HUES64 (cell line): Measurements from ENCODE around the gene GHRH.

Experiments
- H3K27ac ChIP-seq: 2 replicates; pipeline ENCODE4 v1.7.0; 2013; ENCODE audit warnings: low read depth, low read length, inconsistent platforms
- H3K27me3 ChIP-seq: 2 replicates; pipeline ENCODE4 v1.6.1; 2013; ENCODE audit warnings: mild to moderate bottlenecking, low read length; ENCODE audit not compliant: insufficient read depth
- H3K36me3 ChIP-seq: 2 replicates; pipeline ENCODE4 v1.6.1; 2013; ENCODE audit warnings: mild to moderate bottlenecking, low read length; ENCODE audit not compliant: insufficient read depth
- H3K4me1 ChIP-seq: 2 replicates; pipeline ENCODE4 v1.6.1; 2013; ENCODE audit warnings: mild to moderate bottlenecking, low read length, moderate library complexity; ENCODE audit not compliant: insufficient read depth
- H3K4me3 ChIP-seq: 2 replicates; pipeline ENCODE4 v1.5.1; 2013; ENCODE audit warnings: mild to moderate bottlenecking, low read length, moderate library complexity
- H3K9ac ChIP-seq: 2 replicates; pipeline ENCODE4 v1.6.1; 2013; ENCODE audit warnings: mild to moderate bottlenecking, low read depth, low read length
- H3K9me3 ChIP-seq: 2 replicates; pipeline ENCODE4 v1.6.1; 2013; ENCODE audit warnings: low read depth, low read length; ENCODE audit not compliant: insufficient read depth
- WGBS: fragments of 150-250, 120-280 bp; methylation state at CpG from one replicate; pipeline ENCODE4 v1.1.7; 2013; ENCODE audit warnings: missing lambda C conversion rate; 5-methylcytosine and 5-hydroxymethylcytosine counted together

The GHRH gene

DNA sequence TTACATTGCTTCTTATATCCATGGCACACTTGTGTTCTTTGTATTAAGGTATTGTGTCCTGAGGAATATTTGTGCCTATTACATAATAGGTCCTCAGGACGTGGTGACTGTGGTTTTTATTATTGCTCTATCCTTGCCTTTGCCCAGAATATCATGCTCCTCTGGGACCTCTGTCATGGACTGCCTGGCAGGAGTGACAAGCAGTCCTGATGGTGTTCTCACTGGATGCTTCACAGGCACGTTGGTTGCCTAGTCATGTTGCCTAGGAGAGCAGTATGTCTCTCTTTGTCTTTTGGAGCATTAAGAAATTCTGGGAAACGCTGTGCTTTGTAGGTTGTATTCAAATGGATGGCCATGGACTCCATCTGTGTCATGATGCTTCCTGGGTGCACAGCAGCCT lies 57.6 kb downstream of the GHRH start:
- no peak overlapping the region for H3K9ac ChIP-seq
- H3K4me3 ChIP-seq = no peak overlapping the region
- no peaks in the 10 kb centered on the region for H3K9me3 ChIP-seq
- no peaks in the 10 kb centered on the region for H3K27me3 ChIP-seq
- H3K36me3 ChIP-seq = peaks cover 97% of the 10 kb centered on the region
- H3K27ac ChIP-seq = no peak overlapping the region
- peaks cover 6% of the 10 kb centered on the region; the same call in 1 of the 2 replicates for H3K4me1 ChIP-seq
- 89% methylated on average over 3 of the region's 3 CpGs for WGBS

DNA sequence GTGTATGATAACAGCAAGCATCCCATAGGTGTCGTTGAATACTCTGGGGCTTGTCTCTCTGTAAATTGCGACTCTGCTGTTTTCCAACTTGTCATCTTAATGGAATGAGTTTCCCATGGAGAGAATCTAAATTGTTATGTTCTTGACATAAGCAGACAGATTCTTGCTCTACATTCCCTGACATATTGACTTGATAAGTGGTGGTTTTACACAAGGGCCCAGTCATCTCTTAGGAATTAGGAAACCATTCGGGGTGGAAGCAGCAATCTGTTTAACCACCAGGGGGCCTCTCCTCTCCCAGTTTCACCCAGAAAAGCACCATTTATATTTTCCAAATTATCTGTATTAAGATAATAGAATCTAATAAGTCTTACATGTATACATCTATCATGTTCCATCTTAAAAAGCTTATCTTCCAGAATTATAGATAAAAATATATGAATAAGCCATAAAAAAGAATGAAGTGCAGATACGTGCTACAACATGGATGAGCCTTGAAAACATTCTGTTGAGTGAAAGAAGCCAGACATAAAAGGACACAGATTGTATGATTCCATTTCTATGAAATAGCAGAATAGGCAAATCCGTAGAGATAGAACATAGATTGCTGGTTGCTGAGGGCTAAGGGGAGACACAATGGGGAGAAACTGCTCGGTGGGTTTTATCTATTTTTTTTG lies 59.2 kb downstream of the GHRH start:
- peaks cover 6% of the 10 kb centered on the region; the same call in 1 of the 2 replicates for H3K4me1 ChIP-seq
- no peak overlapping the region for H3K9ac ChIP-seq
- H3K4me3 ChIP-seq = no peak overlapping the region
- H3K27me3 ChIP-seq = no peaks in the 10 kb centered on the region
- no peak overlapping the region; the same call in 1 of the 2 replicates for H3K27ac ChIP-seq
- no peaks in the 10 kb centered on the region for H3K9me3 ChIP-seq
- WGBS = 86% methylated on average over 6 of the region's 6 CpGs
- H3K36me3 ChIP-seq = peaks cover 97% of the 10 kb centered on the region

DNA sequence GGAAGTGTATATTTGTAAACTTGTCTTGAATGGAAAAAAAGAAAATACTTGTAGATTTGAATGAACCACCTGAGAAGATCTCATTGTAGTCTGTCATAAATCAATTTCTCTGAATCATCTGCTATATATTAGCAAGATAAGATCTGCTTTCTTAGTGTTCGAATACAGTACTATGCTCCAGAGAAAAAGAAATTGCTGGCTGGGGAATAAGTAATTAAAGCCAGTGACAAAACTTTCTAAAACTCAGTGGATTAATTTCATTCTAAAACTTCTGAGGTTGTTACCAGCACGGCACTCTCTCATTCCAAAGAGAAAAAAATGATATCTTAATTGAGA lies 59.8 kb downstream of the GHRH start:
- no peaks in the 10 kb centered on the region for H3K9me3 ChIP-seq
- WGBS = 80% methylated on average over 1 of the region's 2 CpGs

More for the DNA sequence above, 59.8 kb downstream of the GHRH start:
- H3K4me3 ChIP-seq = no peak overlapping the region
- H3K27ac ChIP-seq = peak overlapping the region; percentile 16; the same call in 1 of the 2 replicates
- no peaks in the 10 kb centered on the region for H3K27me3 ChIP-seq
- H3K4me1 ChIP-seq = peaks cover 6% of the 10 kb centered on the region; the same call in 1 of the 2 replicates
- peaks cover 96% of the 10 kb centered on the region for H3K36me3 ChIP-seq
- H3K9ac ChIP-seq = no peak overlapping the region
